Ishikawa (cell line): ENCODE results near the gene PKNOX2.

Experiments
- CEBPB ChIP-seq: IDR thresholded peaks from 2 replicates; pipeline ENCODE4 v1.6.1; 2012
- CREB1 ChIP-seq: IDR thresholded peaks from 2 replicates; pipeline ENCODE4 v1.6.1; 2012; ENCODE audit warnings: low read depth
- EGR1 ChIP-seq: IDR thresholded peaks from 2 replicates; pipeline ENCODE4 v1.6.1; 2012
- EP300 ChIP-seq: IDR thresholded peaks from 2 replicates; pipeline ENCODE4 v1.6.1; 2012; ENCODE audit warnings: borderline replicate concordance
- FOXM1 ChIP-seq: IDR thresholded peaks from 2 replicates; pipeline ENCODE4 v1.6.1; 2012; ENCODE audit warnings: low read depth, borderline replicate concordance
- MAX ChIP-seq: IDR thresholded peaks from 2 replicates; pipeline ENCODE4 v1.6.1; 2012
- NFIC ChIP-seq: IDR thresholded peaks from 2 replicates; pipeline ENCODE4 v1.6.1; 2012
- RAD21 ChIP-seq: IDR thresholded peaks from 2 replicates; pipeline ENCODE4 v1.6.1; 2012; ENCODE audit warnings: low read depth
- REST ChIP-seq: IDR thresholded peaks from 2 replicates; pipeline ENCODE4 v1.6.1; 2012; ENCODE audit warnings: low read depth, mild to moderate bottlenecking
- TAF1 ChIP-seq: IDR thresholded peaks from 2 replicates; pipeline ENCODE4 v1.6.1; 2012; ENCODE audit warnings: low read depth, mild to moderate bottlenecking
- TCF12 ChIP-seq: IDR thresholded peaks from 2 replicates; pipeline ENCODE4 v1.6.1; 2012; ENCODE audit warnings: low read depth
- TEAD4 ChIP-seq: IDR thresholded peaks from 2 replicates; pipeline ENCODE4 v1.6.1; 2012
- USF1 ChIP-seq: IDR thresholded peaks from 2 replicates; pipeline ENCODE4 v1.6.1; 2012
- YY1 ChIP-seq: IDR thresholded peaks from 2 replicates; pipeline ENCODE4 v1.6.1; 2012; ENCODE audit warnings: low read depth
- ZBTB7A ChIP-seq: IDR thresholded peaks from 2 replicates; pipeline ENCODE4 v1.6.1; 2012; ENCODE audit warnings: low read depth

PKNOX2 gene

GRCh38 chr11:125222494-125222893 is 57.9 kb downstream of the PKNOX2 start:
- TF ChIP-seq EGR1 (no peak), MAX (no peak), CREB1 (no peak), EP300 (no peak), REST (no peak), USF1 (no peak), ZBTB7A (no peak), FOXM1 (no peak), YY1 (no peak), TEAD4 (no peak), CEBPB (no peak)

- TF ChIP-seq YY1 (no peak), RAD21 (no peak), REST (no peak), TEAD4 (no peak), MAX (no peak), ZBTB7A (no peak), EP300 (no peak), TAF1 (no peak), FOXM1 (no peak), TCF12 (no peak), CEBPB (no peak), EGR1 (no peak), CREB1 (no peak), NFIC (no peak)
These were observed 59.4 kb downstream of the PKNOX2 start for GRCh38 chr11:125223901-125224361.

GRCh38 chr11:125224391-125225021 is 60.0 kb downstream of the PKNOX2 start:
- TF ChIP-seq TAF1 (no peak), CREB1 (no peak), ZBTB7A (no peak), CEBPB (no peak), RAD21 (no peak), MAX (no peak), FOXM1 (no peak), YY1 (no peak), TEAD4 (no peak), USF1 (no peak), EGR1 (no peak), TCF12 (no peak), REST (no peak), NFIC (no peak), EP300 (no peak)

GRCh38 chr11:125225401-125225800 is 60.9 kb downstream of the PKNOX2 start:
- TF ChIP-seq TAF1, result no peak
- TF ChIP-seq EGR1, result no peak
- TF ChIP-seq NFIC, result no peak
- no peak for TF ChIP-seq TEAD4
- no peak for TF ChIP-seq CEBPB
- TF ChIP-seq TCF12, result no peak
- TF ChIP-seq MAX, result no peak
- no peak for TF ChIP-seq REST
